Lung (tissue), 12 donors: ENCODE data around the gene XXYLT1. TPM values are rescaled to one million over a fixed set of nuclear protein-coding genes. Genes with fewer than 3 reads are reported as not detected.
A peak's percentile ranks its signal among the peaks of the same experiment; 100 is the strongest.

Experiments used
- ATAC-seq: fragments of 200-7000 bp; cut with Tn5 transposase; one replicate; pipeline ENCODE4 v1.9.1; 2020; ENCODE audit warnings: moderate number of reproducible peaks; ENCODE audit not compliant: insufficient read depth, low FRiP score
- DNase-seq, 3 donors: peaks; one replicate each; pipeline ENCODE4 v3.0.0-alpha.2; 2013 to 2017
- H3K27ac ChIP-seq, 2 donors: one replicate each; pipeline ENCODE4 v1.5.1; 2013; ENCODE audit warnings: mild to moderate bottlenecking in 2 of 2, moderate library complexity in 2 of 2, control low read depth in 1 of 2, inconsistent platforms in 1 of 2, low read depth in 1 of 2, low read length in 1 of 2
- H3K27me3 ChIP-seq, 3 donors: one replicate each; pipeline ENCODE4 v1.5.1; 2013; ENCODE audit warnings: low read length in 2 of 3; ENCODE audit not compliant: control insufficient read depth in 3 of 3, insufficient read depth in 3 of 3
- H3K36me3 ChIP-seq, 4 donors: one replicate each; pipeline ENCODE4 v1.5.1; 2013; ENCODE audit warnings: low read length in 4 of 4, mild to moderate bottlenecking in 1 of 4, moderate library complexity in 1 of 4; ENCODE audit not compliant: control insufficient read depth in 4 of 4, insufficient read depth in 4 of 4
- H3K4me1 ChIP-seq, 5 donors: one replicate each; pipeline ENCODE4 v1.5.1; 2013; ENCODE audit warnings: low read length in 5 of 5, mild to moderate bottlenecking in 2 of 5, moderate library complexity in 1 of 5; ENCODE audit not compliant: control insufficient read depth in 5 of 5, insufficient read depth in 5 of 5
- H3K4me3 ChIP-seq: one replicate; pipeline ENCODE4 v1.5.1; 2013; ENCODE audit warnings: mild to moderate bottlenecking, control low read depth, moderate library complexity
- H3K9ac ChIP-seq, 2 donors: one replicate each; pipeline ENCODE4 v1.5.1; 2013; ENCODE audit warnings: low read length in 2 of 2, control low read depth in 1 of 2; ENCODE audit not compliant: insufficient read depth in 1 of 2
- H3K9me3 ChIP-seq, 4 donors: one replicate each; pipeline ENCODE4 v1.5.1; 2013; ENCODE audit warnings: low read length in 3 of 4, mild to moderate bottlenecking in 1 of 4, moderate library complexity in 1 of 4; ENCODE audit not compliant: control insufficient read depth in 4 of 4, insufficient read depth in 3 of 4
- WGBS, 2 donors: extraction: QIAGEN DNeasy Blood & Tissue Kit; methylation state at CpG; one replicate each; pipeline ENCODE4 v1.1.7; 2013; 5-methylcytosine and 5-hydroxymethylcytosine counted together
- polyA plus RNA-seq, 2 donors: library from polyadenylated mRNA; stranded (reverse); fragments of 200-250 nt; gene quantifications; one replicate each; pipeline ENCODE4 v1.2.1, GENCODE V29; 2013
- total RNA-seq, 2 donors: library from RNA; depleted of rRNA in 1 of 2; stranded (reverse); fragments of >200 nt in 1 of 2; gene quantifications; one replicate each; pipeline ENCODE4 v1.2.1, GENCODE V29; 2014 to 2021
- TF ChIP-seq, protein P1 (sequence below): IDR thresholded peaks from 2 replicates; pipeline ENCODE4 v1.5.1; 2012; ENCODE audit warnings: mild to moderate bottlenecking; ENCODE audit errors: control extremely low read depth, extremely low read depth
- donor health status: control.
- donor health status: control.
- donor health status: Bipolar disorder and iron deficiency.
- donor health status: healthy.
- donor health status: DM: yes; HTN: yes; CAD: no.

Gene XXYLT1
- total and polyA plus RNA-seq, 4 donors = 4.7 to 15.4 (median 11.4) TPM

- H3K4me1 ChIP-seq = peaks cover 0 to 8% (median 0%) of the 10 kb centered on the region in 5 donors
- WGBS, 2 donors = 50 to 64% methylated on average over 5 of the region's 5 CpGs
- H3K4me3 ChIP-seq = no peak overlapping the region
- H3K9ac ChIP-seq = no peak overlapping the region
- peaks cover 0 to 13% (median 0%) of the 10 kb centered on the region in 3 donors for H3K27me3 ChIP-seq
- TF ChIP-seq, protein P1, sequence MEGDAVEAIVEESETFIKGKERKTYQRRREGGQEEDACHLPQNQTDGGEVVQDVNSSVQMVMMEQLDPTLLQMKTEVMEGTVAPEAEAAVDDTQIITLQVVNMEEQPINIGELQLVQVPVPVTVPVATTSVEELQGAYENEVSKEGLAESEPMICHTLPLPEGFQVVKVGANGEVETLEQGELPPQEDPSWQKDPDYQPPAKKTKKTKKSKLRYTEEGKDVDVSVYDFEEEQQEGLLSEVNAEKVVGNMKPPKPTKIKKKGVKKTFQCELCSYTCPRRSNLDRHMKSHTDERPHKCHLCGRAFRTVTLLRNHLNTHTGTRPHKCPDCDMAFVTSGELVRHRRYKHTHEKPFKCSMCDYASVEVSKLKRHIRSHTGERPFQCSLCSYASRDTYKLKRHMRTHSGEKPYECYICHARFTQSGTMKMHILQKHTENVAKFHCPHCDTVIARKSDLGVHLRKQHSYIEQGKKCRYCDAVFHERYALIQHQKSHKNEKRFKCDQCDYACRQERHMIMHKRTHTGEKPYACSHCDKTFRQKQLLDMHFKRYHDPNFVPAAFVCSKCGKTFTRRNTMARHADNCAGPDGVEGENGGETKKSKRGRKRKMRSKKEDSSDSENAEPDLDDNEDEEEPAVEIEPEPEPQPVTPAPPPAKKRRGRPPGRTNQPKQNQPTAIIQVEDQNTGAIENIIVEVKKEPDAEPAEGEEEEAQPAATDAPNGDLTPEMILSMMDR = no peak
- H3K9me3 ChIP-seq = no peaks in the 10 kb centered on the region
- H3K36me3 ChIP-seq = no peaks in the 10 kb centered on the region
- no peak for DNase-seq
- H3K27ac ChIP-seq = no peak overlapping the region
- no peak for ATAC-seq
Observed at GRCh38 chr3:195116407-195117185, 154.4 kb downstream of the XXYLT1 start.

GRCh38 chr3:195115600-195116406 lies 155.2 kb downstream of the XXYLT1 start:
- TF ChIP-seq, protein P1 = no peak
- Histone ChIP-seq H3K9ac (no peak overlapping the region), H3K9me3 (no peaks in the 10 kb centered on the region), H3K27me3 (peaks cover 0 to 13% (median 0%) of the 10 kb centered on the region in 3 donors), H3K27ac (no peak overlapping the region), H3K36me3 (no peaks in the 10 kb centered on the region), H3K4me3 (no peak overlapping the region), H3K4me1 (peaks cover 0 to 8% (median 0%) of the 10 kb centered on the region in 5 donors)
- no peak for ATAC-seq
- 84 to 87% methylated on average over 24 of the region's 24 CpGs for WGBS, 2 donors
- no peak for DNase-seq

- H3K27ac ChIP-seq = no peak overlapping the region
- H3K9ac ChIP-seq = no peak overlapping the region
- DNase-seq (peak in 2 of 3 donors; percentile 44 to 54), ATAC-seq (no peak)
- TF ChIP-seq, protein P1 = no peak
- 84 to 91% methylated on average over 30 to 31 of the region's 31 CpGs for WGBS, 2 donors
- peaks cover 0 to 13% (median 0%) of the 10 kb centered on the region in 3 donors for H3K27me3 ChIP-seq
- no peak overlapping the region for H3K4me3 ChIP-seq
- H3K4me1 ChIP-seq = peaks cover 0 to 8% (median 0%) of the 10 kb centered on the region in 5 donors
- H3K9me3 ChIP-seq = no peaks in the 10 kb centered on the region
- H3K36me3 ChIP-seq = peaks cover 0 to 8% (median 0%) of the 10 kb centered on the region in 4 donors
Observed at GRCh38 chr3:195114786-195115599, 156.0 kb downstream of the XXYLT1 start.
